Thymus (tissue), 11 donors: ENCODE data around the gene CERS2. TPM values are rescaled to one million over a fixed set of nuclear protein-coding genes. Genes with fewer than 3 reads are reported as not detected.
A peak's percentile ranks its signal among the peaks of the same experiment; 100 is the strongest.

Source experiments
- DNase-seq, 9 donors: peaks; one replicate each; pipeline ENCODE4 v3.0.0-alpha.2; 2013; ENCODE audit warnings: low spot score in 9 of 9, low read depth in 6 of 9, missing footprints in 1 of 9
- H3K27ac ChIP-seq, 2 donors: one replicate each; pipeline ENCODE4 v1.5.1; 2013; ENCODE audit warnings: control low read depth in 1 of 2, low read depth in 1 of 2, low read length in 1 of 2, mild to moderate bottlenecking in 1 of 2, moderate library complexity in 1 of 2
- H3K27me3 ChIP-seq, 2 donors: one replicate each; pipeline ENCODE4 v1.5.1; 2013; ENCODE audit warnings: low read length in 1 of 2; ENCODE audit not compliant: control insufficient read depth in 2 of 2, insufficient read depth in 1 of 2
- H3K36me3 ChIP-seq, 2 donors: one replicate each; pipeline ENCODE4 v1.5.1; 2013; ENCODE audit warnings: low read length in 1 of 2, mild to moderate bottlenecking in 1 of 2, moderate library complexity in 1 of 2; ENCODE audit not compliant: control insufficient read depth in 2 of 2, insufficient read depth in 2 of 2
- H3K4me1 ChIP-seq, 2 donors: one replicate each; pipeline ENCODE4 v1.5.1; 2013; ENCODE audit warnings: low read length in 2 of 2; ENCODE audit not compliant: control insufficient read depth in 2 of 2, insufficient read depth in 2 of 2
- H3K4me3 ChIP-seq, 2 donors: one replicate each; pipeline ENCODE4 v1.5.1; 2013; ENCODE audit warnings: low read length in 2 of 2, control low read depth in 1 of 2, mild to moderate bottlenecking in 1 of 2
- H3K9me3 ChIP-seq, 2 donors: one replicate each; pipeline ENCODE4 v1.5.1; 2013; ENCODE audit warnings: low read length in 1 of 2, mild to moderate bottlenecking in 1 of 2; ENCODE audit not compliant: control insufficient read depth in 2 of 2, insufficient read depth in 1 of 2
- WGBS: extraction: QIAGEN DNeasy Blood & Tissue Kit; methylation state at CpG from one replicate; pipeline ENCODE4 v1.1.7; 2013; 5-methylcytosine and 5-hydroxymethylcytosine counted together
- polyA plus RNA-seq: library from polyadenylated mRNA; stranded (reverse); fragments of 200-250 nt; gene quantifications from one replicate; pipeline ENCODE4 v1.2.3, GENCODE V29; 2013
- total RNA-seq: library from RNA; stranded (reverse); fragments of 120-200 nt; gene quantifications from one replicate; pipeline ENCODE4 v1.2.4, GENCODE V29; 2013
- donor health status: healthy.

Gene CERS2
- total and polyA plus RNA-seq, 2 donors: 55.6 to 76.3 TPM

DNA sequence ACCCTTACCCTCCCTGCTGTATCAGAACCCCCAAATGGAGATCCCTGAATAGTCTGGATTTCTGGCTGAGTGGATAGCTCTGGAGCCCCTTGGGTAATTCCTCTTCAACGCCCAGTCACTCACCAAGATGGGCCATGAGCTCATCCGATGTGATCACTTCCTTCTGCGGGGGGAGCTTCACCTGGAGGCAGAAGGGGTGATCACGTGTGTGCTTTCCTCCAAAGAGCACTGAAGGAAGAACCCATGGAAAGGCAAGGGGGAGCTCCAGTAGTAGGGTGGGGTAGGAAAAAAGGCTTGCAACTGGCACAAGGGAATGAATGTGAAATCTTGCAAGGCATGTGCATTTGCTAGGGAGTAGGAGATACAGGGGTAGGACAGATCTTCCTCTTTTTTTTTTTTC, 27.0 kb upstream of the CERS2 start:
- Histone ChIP-seq H3K27me3 (no peaks in the 10 kb centered on the region), H3K4me1 (peaks cover 25 to 45% of the 10 kb centered on the region in 2 donors), H3K36me3 (peaks cover 0 to 4% of the 10 kb centered on the region in 2 donors), H3K27ac (no peak overlapping the region), H3K9me3 (no peaks in the 10 kb centered on the region), H3K4me3 (no peak overlapping the region)
- WGBS: 97% methylated on average over 4 of the region's 4 CpGs
- DNase-seq: no peak

- 96% methylated on average over 3 of the region's 3 CpGs for WGBS
- Histone ChIP-seq H3K36me3 (peaks cover 0 to 4% of the 10 kb centered on the region in 2 donors), H3K4me3 (no peak overlapping the region), H3K9me3 (no peaks in the 10 kb centered on the region), H3K27me3 (no peaks in the 10 kb centered on the region), H3K4me1 (peaks cover 15 to 37% of the 10 kb centered on the region in 2 donors), H3K27ac (no peak overlapping the region)
- no peak for DNase-seq
These were observed 25.8 kb upstream of the CERS2 start for GRCh38 chr1:151000408-151000807.

DNA sequence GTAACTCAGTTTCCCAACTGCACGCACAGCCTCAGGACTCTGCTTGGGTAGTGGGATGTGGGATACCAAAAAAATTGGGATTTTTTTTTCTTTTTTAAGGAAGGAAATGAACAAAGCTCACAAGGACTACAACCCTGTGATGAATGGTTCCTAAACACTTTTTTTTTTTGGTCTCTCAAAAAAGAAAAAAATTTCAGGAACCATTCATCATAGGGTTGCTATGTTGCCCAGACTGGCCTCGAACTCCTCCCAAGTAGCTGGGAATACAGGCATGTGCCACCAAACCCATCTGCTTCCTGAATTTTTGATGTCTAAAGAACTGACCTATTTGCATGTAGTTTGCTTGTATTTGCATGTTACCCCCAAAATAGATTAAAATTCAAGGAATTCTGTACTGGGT, 25.3 kb upstream of the CERS2 start:
- H3K36me3 ChIP-seq: peaks cover 0 to 4% of the 10 kb centered on the region in 2 donors
- WGBS: 89% methylated on average over 2 of the region's 2 CpGs
- H3K27me3 ChIP-seq: no peaks in the 10 kb centered on the region
- H3K9me3 ChIP-seq: no peaks in the 10 kb centered on the region
- DNase-seq: no peak
- H3K4me1 ChIP-seq: peaks cover 15 to 35% of the 10 kb centered on the region in 2 donors
- no peak overlapping the region for H3K27ac ChIP-seq
- no peak overlapping the region for H3K4me3 ChIP-seq

- peak in 1 of 9 donors; percentile 38 for DNase-seq
- Histone ChIP-seq H3K36me3 (peaks cover 0 to 4% of the 10 kb centered on the region in 2 donors), H3K4me1 (peaks cover 15 to 32% of the 10 kb centered on the region in 2 donors), H3K27ac (no peak overlapping the region), H3K27me3 (no peaks in the 10 kb centered on the region), H3K9me3 (no peaks in the 10 kb centered on the region), H3K4me3 (no peak overlapping the region)
- 25% methylated on average over 17 of the region's 17 CpGs for WGBS
These were observed 24.5 kb upstream of the CERS2 start for GRCh38 chr1:150999051-150999674.

DNA sequence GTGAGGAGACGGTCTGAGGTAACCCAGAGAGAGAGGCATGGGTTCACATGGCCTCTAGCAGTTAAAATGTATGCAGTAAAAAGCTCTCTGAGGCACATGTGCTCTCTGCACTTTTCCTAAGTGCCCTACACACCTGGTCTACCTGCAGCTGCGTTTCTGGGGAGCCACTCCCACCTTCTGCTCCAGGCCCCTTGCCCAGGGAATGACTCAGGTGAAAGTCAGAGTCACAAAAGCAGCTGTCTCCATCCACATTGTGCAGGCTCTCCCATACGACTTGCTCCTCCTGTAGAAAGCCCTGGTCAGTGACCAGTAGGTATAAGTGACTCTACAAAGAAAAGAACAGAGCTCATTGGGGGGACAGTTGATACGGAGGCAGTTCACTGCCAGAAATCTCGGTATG, 23.3 kb upstream of the CERS2 start:
- DNase-seq: no peak
- WGBS: 86% methylated on average over 5 of the region's 5 CpGs
- H3K27me3 ChIP-seq: no peaks in the 10 kb centered on the region

GRCh38 chr1:150997126-150997872, 22.7 kb upstream of the CERS2 start:
- H3K4me1 ChIP-seq: peaks cover 4 to 14% of the 10 kb centered on the region in 2 donors
- H3K36me3 ChIP-seq: peaks cover 0 to 4% of the 10 kb centered on the region in 2 donors

More for the DNA sequence above, 23.3 kb upstream of the CERS2 start:
- Histone ChIP-seq H3K4me1 (peaks cover 9 to 20% of the 10 kb centered on the region in 2 donors), H3K9me3 (no peaks in the 10 kb centered on the region), H3K4me3 (no peak overlapping the region), H3K36me3 (peaks cover 0 to 4% of the 10 kb centered on the region in 2 donors), H3K27ac (no peak overlapping the region)

GRCh38 chr1:150995896-150996295, 21.3 kb upstream of the CERS2 start:
- Histone ChIP-seq H3K27ac (no peak overlapping the region), H3K4me1 (peaks cover 0 to 10% of the 10 kb centered on the region in 2 donors), H3K36me3 (peaks cover 0 to 4% of the 10 kb centered on the region in 2 donors), H3K9me3 (no peaks in the 10 kb centered on the region), H3K4me3 (no peak overlapping the region), H3K27me3 (no peaks in the 10 kb centered on the region)
- peak in 2 of 9 donors; percentile 46 to 61 for DNase-seq
- WGBS: 77% methylated on average over 9 of the region's 9 CpGs

More at GRCh38 chr1:150997126-150997872, 22.7 kb upstream of the CERS2 start:
- Histone ChIP-seq H3K4me3 (no peak overlapping the region), H3K9me3 (no peaks in the 10 kb centered on the region), H3K27ac (no peak overlapping the region), H3K27me3 (no peaks in the 10 kb centered on the region)
- 98% methylated on average over 20 of the region's 20 CpGs for WGBS
- no peak for DNase-seq

- H3K36me3 ChIP-seq: peaks cover 0 to 4% of the 10 kb centered on the region in 2 donors
- H3K27ac ChIP-seq: no peak overlapping the region
- H3K27me3 ChIP-seq: no peaks in the 10 kb centered on the region
- H3K9me3 ChIP-seq: no peaks in the 10 kb centered on the region
- H3K4me3 ChIP-seq: no peak overlapping the region
- peaks cover 0 to 10% of the 10 kb centered on the region in 2 donors for H3K4me1 ChIP-seq
- DNase-seq: no peak
- 88% methylated on average over 4 of the region's 4 CpGs for WGBS
These were observed 20.8 kb upstream of the CERS2 start for GRCh38 chr1:150995460-150995859.

DNA sequence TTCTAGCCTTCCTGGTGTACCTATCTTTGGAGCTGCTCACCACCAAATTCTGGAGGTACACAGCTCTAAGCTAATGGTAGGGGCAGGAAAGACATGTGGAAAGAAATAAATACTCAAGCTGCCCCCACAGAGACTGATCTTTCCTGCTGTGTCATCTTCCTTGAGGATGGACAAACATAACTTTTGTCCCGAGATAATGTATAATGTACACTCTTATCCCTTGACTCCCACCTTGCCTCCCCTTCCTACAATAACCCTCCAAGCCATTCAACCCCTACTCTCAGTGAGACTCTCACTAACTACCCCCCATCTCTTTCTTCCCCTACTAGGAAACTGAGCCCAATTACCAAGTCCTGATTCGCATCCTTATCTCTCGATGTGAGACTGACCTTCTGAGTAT, 19.6 kb upstream of the CERS2 start:
- WGBS: 97% methylated on average over 3 of the region's 3 CpGs
- Histone ChIP-seq H3K27ac (no peak overlapping the region), H3K9me3 (no peaks in the 10 kb centered on the region), H3K4me1 (peaks cover 0 to 7% of the 10 kb centered on the region in 2 donors), H3K4me3 (no peak overlapping the region), H3K36me3 (peaks cover 0 to 4% of the 10 kb centered on the region in 2 donors), H3K27me3 (no peaks in the 10 kb centered on the region)
- DNase-seq: no peak
